ENCODE measurements around the gene ZRANB3. TPM values are rescaled to one million over a fixed set of nuclear protein-coding genes. Genes with fewer than 3 reads are reported as not detected.
"Not testable (repeated sequence)": the region's sequence is repeated elsewhere in the genome, so short reads cannot be mapped to it uniquely, and the experiment has no call there.

The ZRANB3 gene
- total RNA-seq (2014; rRNA removed; shearing (Covaris generic)), result 9.7 and 15.7 TPM in 2 replicates

DNA sequence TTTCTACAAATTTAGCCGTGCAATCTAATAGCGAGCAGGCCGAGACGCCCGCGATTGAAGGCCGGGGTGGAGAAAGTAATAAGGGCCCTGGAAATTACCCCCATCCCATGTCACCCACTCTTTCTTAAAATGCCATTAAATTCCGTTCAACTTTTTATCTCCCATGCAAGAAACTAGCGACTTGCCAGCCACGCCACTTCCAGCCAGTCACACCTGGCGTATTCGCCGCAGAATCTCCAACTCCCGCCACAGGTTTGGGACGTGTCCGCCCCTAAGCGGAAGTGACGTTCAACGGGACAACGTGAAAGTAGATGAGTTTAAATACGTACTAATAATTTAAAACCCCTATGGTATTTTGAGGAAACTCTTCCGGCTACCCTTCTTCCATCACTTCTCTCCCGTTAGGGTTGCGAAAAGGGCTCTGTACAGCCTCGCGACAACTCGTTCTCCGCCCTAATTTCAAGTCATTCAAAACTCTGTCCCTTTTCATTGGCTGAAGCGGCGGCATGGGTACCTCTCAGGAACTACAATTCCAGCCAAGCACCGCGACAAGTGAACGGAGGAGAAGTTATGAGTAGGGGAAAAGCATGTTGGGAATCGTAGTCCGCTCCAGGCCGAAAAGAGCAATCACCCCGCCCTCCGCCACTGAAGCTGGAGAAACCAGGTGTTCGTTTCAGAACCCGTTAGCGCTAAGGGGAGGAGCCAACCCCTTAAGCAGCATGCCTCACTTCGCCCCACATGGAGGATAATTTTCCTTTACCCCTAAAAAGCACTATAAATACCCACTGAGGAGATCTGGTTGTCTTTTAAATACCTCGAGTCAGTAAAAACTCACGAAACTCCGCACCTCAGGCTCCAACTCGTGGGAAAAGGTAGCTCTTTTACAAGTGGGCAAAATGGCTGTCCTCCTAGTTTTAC lies at the start of gene ZRANB3:
ZRANB3 (minus strand) TSS at position 906 of the 918 bp plus-strand sequence.
- peak; percentile 98 for DNase-seq (ENCODE audit: low spot score)

- no peak for DNase-seq (ENCODE audit: low spot score)
These were observed 42.6 kb upstream of the ZRANB3 start for GRCh38 chr2:135573620-135574019.

- no peak for DNase-seq (ENCODE audit: low spot score)
These were observed 39.9 kb upstream of the ZRANB3 start for GRCh38 chr2:135570884-135571283.

GRCh38 chr2:135563793-135564192 lies 32.8 kb upstream of the ZRANB3 start:
- DNase-seq (ENCODE audit: low spot score), result peak; percentile 80

DNA sequence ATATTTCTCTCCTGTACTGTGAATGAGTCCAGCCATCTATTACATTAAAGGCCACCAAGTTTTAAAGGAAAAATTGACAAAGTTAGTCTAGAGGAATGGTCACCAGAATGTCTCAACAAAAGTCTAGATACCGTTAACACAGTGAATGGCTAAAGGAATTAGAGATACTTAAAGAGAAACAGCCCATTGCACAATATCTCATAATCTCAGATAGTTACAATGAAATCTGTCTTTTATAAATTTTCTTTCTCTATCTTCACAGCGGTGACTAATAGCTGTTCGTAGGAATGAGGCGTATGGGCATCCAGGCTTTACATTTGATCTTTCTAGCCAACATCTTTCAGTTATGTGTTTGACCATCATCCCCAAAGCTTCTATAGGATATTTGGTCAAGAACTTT lies 30.9 kb upstream of the ZRANB3 start:
- no peak for DNase-seq (ENCODE audit: low spot score)

- no peak for DNase-seq (ENCODE audit: low spot score)
These were observed 26.5 kb upstream of the ZRANB3 start for GRCh38 chr2:135557530-135557929.

DNA sequence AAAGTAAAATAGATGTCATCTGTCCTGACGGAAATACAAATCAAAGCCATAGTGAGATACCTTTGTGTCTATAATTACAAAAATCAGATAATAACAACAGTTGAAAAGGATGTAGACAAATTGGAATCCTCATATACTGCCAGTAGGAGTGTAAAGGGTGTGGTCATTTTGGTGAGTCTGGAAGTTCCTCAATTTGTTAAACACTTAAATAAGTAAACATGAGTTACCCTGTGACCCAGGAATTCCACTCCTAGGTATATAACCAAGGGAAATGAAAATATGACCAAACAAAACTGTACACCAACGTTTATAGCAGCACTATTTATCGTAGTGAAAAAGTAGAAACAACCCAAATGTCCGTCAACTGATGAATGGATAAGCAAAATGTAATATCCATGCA lies 24.3 kb upstream of the ZRANB3 start:
- no peak for DNase-seq (ENCODE audit: low spot score)

GRCh38 chr2:135552887-135553286 lies 21.9 kb upstream of the ZRANB3 start:
- no peak for DNase-seq (ENCODE audit: low spot score)

DNA sequence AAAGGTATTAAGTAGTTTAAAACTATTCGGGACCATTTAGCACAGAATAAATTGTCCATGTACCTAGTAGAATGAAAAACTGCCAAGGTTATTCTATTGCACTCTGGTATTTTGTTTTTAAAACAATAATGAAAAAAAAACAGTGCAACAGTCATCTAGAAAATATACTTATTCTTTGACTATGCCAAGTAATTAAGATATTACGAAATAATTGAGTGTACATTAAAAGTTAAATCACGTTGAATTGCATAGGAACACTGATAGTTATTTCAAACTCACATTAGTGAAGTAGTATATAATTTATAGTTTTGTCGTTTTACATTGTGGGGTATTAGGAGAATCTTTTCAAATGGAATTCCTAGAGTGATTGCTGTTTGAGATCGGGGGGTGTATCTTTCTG lies 20.3 kb upstream of the ZRANB3 start:
- no peak for DNase-seq (ENCODE audit: low spot score)

DNA sequence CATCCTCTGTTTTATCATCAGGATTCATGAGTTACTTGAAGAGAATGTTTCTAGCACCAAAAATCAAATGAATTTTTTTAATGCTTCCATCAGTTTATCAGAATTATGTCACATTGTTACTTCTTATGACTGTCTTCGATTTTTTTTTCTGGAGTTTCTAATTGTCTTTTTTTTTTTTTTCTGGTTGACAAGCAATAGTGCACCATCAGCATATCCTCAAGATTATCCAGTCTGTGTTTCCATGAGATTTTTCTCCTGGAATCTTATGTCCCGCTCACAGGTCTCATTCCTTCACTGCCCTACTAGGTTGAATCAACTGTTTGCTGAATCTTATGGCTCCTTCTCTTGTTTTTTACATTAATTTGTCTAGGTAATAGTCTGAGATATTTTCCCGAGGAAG lies 16.3 kb upstream of the ZRANB3 start:
- DNase-seq (ENCODE audit: low spot score), result no peak

GRCh38 chr2:135546436-135546835 lies 15.4 kb upstream of the ZRANB3 start:
- DNase-seq (ENCODE audit: low spot score), result no peak

DNA sequence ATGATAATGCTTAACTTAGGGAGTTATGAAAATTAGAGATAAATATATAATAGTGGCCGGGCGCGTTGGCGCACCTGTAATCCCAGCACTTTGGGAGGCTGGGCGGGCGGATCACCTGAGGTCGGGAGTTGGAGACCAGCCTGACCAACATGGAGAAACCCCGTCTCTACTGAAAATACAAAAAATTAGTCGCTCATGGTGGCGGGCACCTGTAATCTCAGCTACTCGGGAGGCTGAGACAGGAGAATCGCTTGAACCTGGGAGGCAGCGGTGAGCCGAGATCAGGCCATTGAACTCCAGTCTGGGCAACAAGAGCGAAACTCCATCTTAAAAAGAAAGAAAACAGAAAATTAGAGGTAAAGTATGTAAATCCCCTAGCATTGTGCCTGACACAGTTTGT lies 2.5 kb upstream of the ZRANB3 start:
- DNase-seq (ENCODE audit: low spot score), result not testable (repeated sequence)

DNA sequence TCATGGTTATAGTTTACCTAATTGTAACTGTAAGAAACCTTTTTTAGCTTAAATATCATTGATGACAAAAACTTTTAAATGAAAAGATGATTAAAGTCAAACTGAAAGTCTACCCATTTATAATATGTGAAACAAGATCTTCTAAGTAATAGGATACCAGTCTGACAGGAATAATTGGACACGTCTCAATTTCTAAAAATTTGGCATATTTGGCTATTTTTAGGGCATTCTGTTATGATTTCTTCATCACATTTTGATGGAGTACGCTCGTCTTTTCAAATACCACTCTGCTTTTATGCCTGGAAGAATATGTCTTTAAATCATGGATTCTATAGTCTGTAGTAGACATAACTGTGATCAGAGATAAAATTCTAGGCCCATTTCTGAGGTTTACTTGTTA lies 1.6 kb upstream of the ZRANB3 start:
- DNase-seq (ENCODE audit: low spot score), result no peak

- DNase-seq (ENCODE audit: low spot score), result peak; percentile 100
These were observed 496 bp upstream of the ZRANB3 start, which contains the start of gene R3HDM1 for GRCh38 chr2:135531231-135532197. Gene R3HDM1, plus strand, starts transcription at chr2:135531484. Its CDS starts 73,362 bp downstream, at chr2:135604846.

DNA sequence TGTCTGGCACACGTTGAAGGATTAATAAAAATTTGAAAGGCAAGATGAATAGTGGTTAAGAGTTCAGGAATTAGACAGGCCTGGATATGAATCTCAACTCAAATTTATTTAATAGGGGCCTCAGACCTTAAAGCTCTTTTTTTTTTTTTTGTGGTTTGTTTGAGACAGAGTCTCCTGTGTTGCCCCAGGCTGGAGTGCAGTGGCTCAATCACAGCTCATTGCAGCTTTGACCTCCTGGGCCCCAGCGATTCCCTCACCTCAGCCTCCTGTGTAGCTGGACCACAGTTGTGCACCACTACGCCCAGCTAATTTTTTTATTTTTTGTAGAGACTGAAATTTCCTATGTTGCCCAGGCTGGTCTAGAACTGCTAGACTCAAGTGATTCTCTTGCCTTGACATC lies 3.0 kb downstream of the ZRANB3 start:
- no peak for DNase-seq (ENCODE audit: low spot score)

DNA sequence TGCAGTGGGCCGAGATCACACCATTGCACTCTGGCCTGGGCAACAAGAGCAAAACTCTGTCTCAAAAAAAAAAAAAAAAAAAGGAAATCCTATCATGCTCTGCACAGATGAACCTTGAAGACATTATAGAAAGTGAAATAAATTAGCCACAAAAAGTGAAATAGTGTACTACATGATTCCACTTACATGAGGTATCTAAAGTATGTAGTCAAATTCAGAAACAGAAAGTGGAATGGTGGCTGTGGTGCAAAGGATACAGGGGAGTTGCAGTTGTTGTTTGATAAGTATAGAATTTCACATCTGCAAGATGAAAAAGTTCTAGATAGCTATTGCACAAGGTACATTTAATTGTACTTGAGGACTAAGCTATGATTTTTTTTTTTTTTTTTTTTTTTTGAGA lies 5.2 kb downstream of the ZRANB3 start:
- DNase-seq (ENCODE audit: low spot score), result no peak

DNA sequence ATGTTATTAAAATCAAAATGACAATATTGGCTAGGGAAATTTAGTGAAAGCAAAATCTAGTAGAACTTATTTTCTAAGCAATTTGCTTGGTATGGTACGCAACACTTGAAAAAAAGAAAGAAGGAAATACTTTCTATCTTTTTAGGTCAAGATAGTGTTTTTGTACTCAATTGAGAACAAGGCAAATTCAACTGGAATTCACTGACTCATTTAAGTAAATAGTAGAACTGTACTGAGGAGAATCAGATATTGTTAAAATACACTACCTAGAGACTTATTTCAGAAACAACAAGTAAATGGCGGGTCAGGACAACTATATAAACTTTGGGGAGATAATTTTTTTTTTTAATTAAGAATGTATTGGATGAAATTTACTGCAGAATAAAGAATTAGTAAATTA lies 18.9 kb downstream of the ZRANB3 start:
- DNase-seq (ENCODE audit: low spot score), result no peak

DNA sequence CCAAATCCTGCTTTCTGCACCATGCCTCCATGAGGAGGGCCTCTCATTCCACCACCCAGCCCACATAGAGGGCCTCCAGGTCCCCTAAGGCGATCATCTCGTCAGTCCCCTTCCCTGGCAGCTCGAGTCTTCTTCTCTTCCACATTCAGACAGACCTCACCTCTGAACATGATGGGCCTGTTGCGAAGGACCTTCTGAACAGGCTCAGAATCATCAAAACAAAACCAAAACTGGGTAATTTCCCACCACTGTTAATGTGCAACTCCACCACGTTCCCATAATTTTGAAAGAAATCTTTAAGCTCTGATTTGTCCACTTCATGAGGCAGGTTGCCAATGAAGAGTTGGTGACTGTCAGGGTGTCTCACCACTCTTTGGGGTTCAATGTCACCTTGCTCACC lies 20.4 kb downstream of the ZRANB3 start:
- no peak for DNase-seq (ENCODE audit: low spot score)

GRCh38 chr2:135504811-135505210 lies 26.2 kb downstream of the ZRANB3 start:
- DNase-seq (ENCODE audit: low spot score), result no peak

GRCh38 chr2:135498588-135498987 lies 32.4 kb downstream of the ZRANB3 start:
- not testable (repeated sequence) for DNase-seq (ENCODE audit: low spot score)

GRCh38 chr2:135494917-135495316 lies 36.1 kb downstream of the ZRANB3 start:
- DNase-seq (ENCODE audit: low spot score), result no peak

DNA sequence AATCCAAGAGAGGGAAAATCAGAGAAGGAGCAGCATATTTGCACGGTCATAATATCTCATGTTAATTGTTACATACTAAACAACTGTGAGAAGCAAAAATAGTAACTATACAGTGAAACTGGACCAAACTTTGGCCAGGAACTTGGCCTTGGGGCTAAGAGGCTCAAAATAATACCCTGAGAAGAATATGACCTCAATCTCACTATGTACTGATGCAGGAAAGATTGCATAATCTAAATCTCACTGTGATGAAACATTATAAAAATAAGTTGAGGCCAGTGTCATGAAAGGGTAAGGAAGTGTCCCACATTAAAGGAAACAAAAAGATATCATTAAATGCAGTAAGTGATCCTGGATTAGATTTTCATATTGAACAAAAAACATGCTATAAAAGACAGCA lies 36.5 kb downstream of the ZRANB3 start:
- DNase-seq (ENCODE audit: low spot score), result no peak

Measured in A172 (cell line).